Activated gamma-delta T cell treated with anti-CD3 and anti-CD28 coated beads, Interleukin-2, amount 50 U/mL, for 16 hours (primary cell): Measurements from ENCODE around the gene AADACL2.

Source experiments
- DNase-seq: peaks from one replicate; pipeline ENCODE4 v3.0.0-alpha.2; 2020; ENCODE audit warnings: low read depth

Gene AADACL2

DNA sequence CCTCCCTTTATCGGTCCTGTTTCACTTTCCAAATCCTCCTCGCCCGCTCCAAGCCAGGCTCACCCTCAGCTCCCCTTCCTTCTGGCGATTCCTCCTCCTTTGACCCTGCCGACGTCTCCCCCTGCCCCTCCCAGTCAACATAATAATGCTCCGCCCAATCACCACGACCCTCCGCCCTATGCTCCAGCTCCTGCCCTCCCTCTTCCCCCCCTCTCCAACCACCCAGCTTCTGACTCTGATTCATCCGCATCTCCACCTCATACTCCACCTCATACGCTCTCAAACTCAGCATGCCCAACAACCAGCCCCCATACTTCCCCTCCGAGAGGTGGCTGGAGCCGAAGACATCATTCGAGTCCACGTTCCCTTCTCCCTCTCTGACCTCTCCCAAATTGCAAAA lies 73.1 kb downstream of the AADACL2 start:
- DNase-seq, result no peak
